ENCODE data around the gene SLC12A9. TPM values are rescaled to one million over a fixed set of nuclear protein-coding genes. Genes with fewer than 3 reads are reported as not detected.

SLC12A9 gene
- total and polyA plus RNA-seq, 2 of the 4 experiments (the other 2 are of a cell fraction), result 4.5 to 16.2 TPM

GRCh38 chr7:100901921-100902332 is 49.4 kb downstream of the SLC12A9 start:
- H3K56ac ChIP-seq (ENCODE audit: extremely low read depth, insufficient read depth, low read length), result no peak overlapping the region
- 100% methylated on average over 1 of the region's 5 CpGs; no CpG with 5 or more reads in 1 of the 2 experiments for WGBS, 2 experiments (ENCODE audit: extremely low coverage in 2 of 2, insufficient read length in 1 of 2)

More at GRCh38 chr7:100901921-100902332, 49.4 kb downstream of the SLC12A9 start:
- peaks cover 26% of the 10 kb centered on the region for H3K27me3 ChIP-seq (ENCODE audit: control insufficient read depth, insufficient read depth, low read length)
- no peak overlapping the region for H2AK9ac ChIP-seq (replicated peaks; ENCODE audit: low read depth, low read length, poor library complexity)
- no peak overlapping the region for H3K9ac ChIP-seq (ENCODE audit: low read depth, low read length)
- in situ Hi-C loops (cut with MboI; ENCODE audit: low sequenced_read_pairs), result no loop called here
- no peak overlapping the region for H4K5ac ChIP-seq (ENCODE audit: low read depth, low read length)
- no peak overlapping the region for H2BK20ac ChIP-seq (ENCODE audit: low read depth, low read length)
- DNase-seq (no peak), ATAC-seq (ENCODE audit: low read depth) (no peak)
- TF ChIP-seq RFX5 (IDR thresholded peaks at IDR 0.05; ENCODE audit: low read depth, low read length) (no peak), FOS (IDR thresholded peaks at IDR 0.05; ENCODE audit: low read depth, low read length) (no peak), NFE2L2 (IDR thresholded peaks at IDR 0.05; ENCODE audit: low read depth, low read length) (no peak), BHLHE40 (IDR thresholded peaks at IDR 0.05; ENCODE audit: low read depth, low read length) (no peak), RCOR1 (IDR thresholded peaks at IDR 0.05; ENCODE audit: insufficient replicate concordance, low read length) (no peak), CEBPB (IDR thresholded peaks at IDR 0.05; ENCODE audit: low read depth, low read length) (no peak), SMC3 (IDR thresholded peaks at IDR 0.05; ENCODE audit: low read depth, low read length) (no peak), ELK1 (IDR thresholded peaks at IDR 0.05; ENCODE audit: borderline replicate concordance, low read depth, low read length) (no peak), RAD21 (IDR thresholded peaks at IDR 0.05; ENCODE audit: low read length) (no peak)
- TF ChIP-seq, protein P1, sequence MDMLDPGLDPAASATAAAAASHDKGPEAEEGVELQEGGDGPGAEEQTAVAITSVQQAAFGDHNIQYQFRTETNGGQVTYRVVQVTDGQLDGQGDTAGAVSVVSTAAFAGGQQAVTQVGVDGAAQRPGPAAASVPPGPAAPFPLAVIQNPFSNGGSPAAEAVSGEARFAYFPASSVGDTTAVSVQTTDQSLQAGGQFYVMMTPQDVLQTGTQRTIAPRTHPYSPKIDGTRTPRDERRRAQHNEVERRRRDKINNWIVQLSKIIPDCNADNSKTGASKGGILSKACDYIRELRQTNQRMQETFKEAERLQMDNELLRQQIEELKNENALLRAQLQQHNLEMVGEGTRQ (IDR thresholded peaks at IDR 0.05; ENCODE audit: low read depth, low read length), result no peak
- H3K4me2 ChIP-seq (ENCODE audit: low read depth, low read length), result no peak overlapping the region
- H2BK5ac ChIP-seq (ENCODE audit: low read depth, low read length, poor library complexity, severe bottlenecking), result no peak overlapping the region
- no peak overlapping the region for H4K8ac ChIP-seq (ENCODE audit: low read depth in 2 of 2, low read length in 2 of 2)
- no peak overlapping the region for H3K18ac ChIP-seq (ENCODE audit: low read depth, low read length)
- no peaks in the 10 kb centered on the region for H4K20me1 ChIP-seq (ENCODE audit: insufficient read depth, low read length)
- no peak overlapping the region for H2BK120ac ChIP-seq (ENCODE audit: low read depth, low read length)
- no peaks in the 10 kb centered on the region for H3K4me1 ChIP-seq (ENCODE audit: control insufficient read depth, insufficient read depth, low read length)
- no peak overlapping the region for H3K23ac ChIP-seq (ENCODE audit: low read depth, low read length)
- CTCF ChIA-PET, result no interaction called here
- H4K91ac ChIP-seq (ENCODE audit: insufficient read depth, low read depth, low read length), result no peak overlapping the region
- no peaks in the 10 kb centered on the region for H3K36me3 ChIP-seq (ENCODE audit: control insufficient read depth, insufficient read depth, low read length)
- H3K9me1 ChIP-seq (ENCODE audit: insufficient read depth, low read length), result no peaks in the 10 kb centered on the region
- H3K4me3 ChIP-seq (ENCODE audit: insufficient read depth, low read depth, low read length), result no peak overlapping the region
- no peak overlapping the region for H2BK15ac ChIP-seq (ENCODE audit: low read depth, low read length)
- dilution Hi-C loops (cut with HindIII; ENCODE audit: low sequenced_read_pairs, unreplicated experiment), result no loop called here
- no peak overlapping the region for H2AK5ac ChIP-seq (ENCODE audit: low read depth, low read length)
- intact Hi-C loops (cut with micrococcal nuclease), result no loop called here
- no peak overlapping the region for H3K4ac ChIP-seq (ENCODE audit: low read depth, low read length)
- peaks cover 3% of the 10 kb centered on the region; the same call in 1 of the 2 replicates for H3K9me3 ChIP-seq (ENCODE audit: control insufficient read depth, insufficient read depth, low read length)
- no peak overlapping the region for H2AFZ ChIP-seq (replicated peaks; ENCODE audit: low read length, poor library complexity)
- H3K79me1 ChIP-seq (ENCODE audit: low read depth in 1 of 2, low read length in 2 of 2), result no peaks in the 10 kb centered on the region
- no peak overlapping the region for H3K14ac ChIP-seq (replicated peaks; ENCODE audit: low read depth, low read length)
- POLR2A ChIA-PET (ENCODE audit: unreplicated experiment), result no interaction called here
- no peak overlapping the region for H3K27ac ChIP-seq (ENCODE audit: insufficient read depth, low read length)
- no TSS peak for BruUV-seq (replicated peaks)

All from IMR-90 (cell line).